Measurements from ENCODE around the gene NFE2L3.
"Not testable (repeated sequence)": the region's sequence is repeated elsewhere in the genome, so short reads cannot be mapped to it uniquely, and the experiment has no call there.

Gene NFE2L3

GRCh38 chr7:26156451-26157420 lies 4.7 kb downstream of the NFE2L3 start:
- peak; percentile 37 for DNase-seq (ENCODE audit: extremely low read depth, low read depth)
- TF ChIP-seq CTCF (IDR thresholded peaks at IDR 0.05; ENCODE audit: low read depth, low read length): no peak

GRCh38 chr7:26157520-26158105 lies 5.6 kb downstream of the NFE2L3 start:
- no peak for DNase-seq (ENCODE audit: extremely low read depth, low read depth)
- no peak for TF ChIP-seq CTCF (IDR thresholded peaks at IDR 0.05; ENCODE audit: low read depth, low read length)

DNA sequence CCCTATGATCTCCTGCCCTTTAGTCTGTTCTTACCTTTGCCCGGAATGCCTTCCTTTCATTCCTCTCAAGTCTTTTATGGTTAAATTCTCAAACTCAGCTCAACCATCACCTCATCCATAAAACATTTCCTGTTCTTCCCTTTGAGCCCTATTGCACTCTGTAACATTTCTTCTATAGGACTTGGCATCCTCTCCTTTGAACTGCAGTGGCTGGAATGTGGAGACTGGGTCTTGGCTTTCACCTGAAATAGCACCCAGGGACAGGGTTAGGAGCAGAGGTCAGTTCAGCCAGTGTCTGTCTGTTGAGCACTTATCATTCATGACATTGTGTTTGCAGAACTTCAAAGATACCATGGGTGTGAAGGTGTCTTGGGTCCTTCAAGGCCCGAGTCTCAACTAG lies 7.2 kb downstream of the NFE2L3 start:
- TF ChIP-seq CTCF (IDR thresholded peaks at IDR 0.05; ENCODE audit: low read depth, low read length): no peak
- DNase-seq (ENCODE audit: extremely low read depth, low read depth): no peak

GRCh38 chr7:26160896-26161295 lies 8.9 kb downstream of the NFE2L3 start:
- no peak for TF ChIP-seq CTCF (IDR thresholded peaks at IDR 0.05; ENCODE audit: low read depth, low read length)
- no peak for DNase-seq (ENCODE audit: extremely low read depth, low read depth)

DNA sequence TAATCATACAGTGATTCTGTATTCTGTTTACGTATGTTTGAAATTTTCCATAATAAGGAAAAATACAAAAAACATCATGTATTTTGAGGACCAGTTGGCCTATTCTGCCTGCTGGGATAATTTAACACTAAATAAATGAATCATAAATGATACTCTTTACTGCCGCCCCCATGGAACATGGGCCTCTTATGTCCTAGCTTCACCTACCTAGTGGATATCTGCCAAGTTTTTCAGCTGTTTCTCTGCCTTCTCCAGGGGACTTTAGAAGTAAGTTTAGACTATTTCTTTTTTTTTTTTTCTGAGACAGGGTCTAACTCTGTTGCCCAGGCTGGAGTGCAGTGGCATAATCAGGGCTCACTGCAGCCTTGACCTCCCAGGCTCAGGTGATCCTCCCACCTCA lies 10.4 kb downstream of the NFE2L3 start:
- TF ChIP-seq CTCF (IDR thresholded peaks at IDR 0.05; ENCODE audit: low read depth, low read length): no peak

DNA sequence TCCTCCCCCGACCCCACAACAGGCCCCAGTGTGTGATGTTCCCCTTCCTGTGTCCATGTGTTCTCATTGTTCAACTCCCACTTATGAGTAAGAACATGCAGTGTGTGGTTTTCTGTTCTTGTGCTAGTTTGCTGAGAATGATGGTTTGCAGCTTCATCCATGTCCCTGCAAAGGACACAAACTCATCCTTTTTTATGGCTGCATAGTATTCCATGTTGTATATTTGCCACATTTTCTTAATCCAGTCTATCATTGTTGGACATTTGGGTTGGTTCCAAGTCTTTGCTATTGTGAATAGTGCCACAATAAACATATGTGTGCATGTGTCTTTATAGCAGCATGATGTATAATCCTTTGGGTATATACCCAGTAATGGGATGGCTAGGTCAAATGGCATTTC lies 11.8 kb downstream of the NFE2L3 start:
- DNase-seq (ENCODE audit: extremely low read depth, low read depth): not testable (repeated sequence)

More for the DNA sequence above, 10.4 kb downstream of the NFE2L3 start:
- no peak for DNase-seq (ENCODE audit: extremely low read depth, low read depth)

DNA sequence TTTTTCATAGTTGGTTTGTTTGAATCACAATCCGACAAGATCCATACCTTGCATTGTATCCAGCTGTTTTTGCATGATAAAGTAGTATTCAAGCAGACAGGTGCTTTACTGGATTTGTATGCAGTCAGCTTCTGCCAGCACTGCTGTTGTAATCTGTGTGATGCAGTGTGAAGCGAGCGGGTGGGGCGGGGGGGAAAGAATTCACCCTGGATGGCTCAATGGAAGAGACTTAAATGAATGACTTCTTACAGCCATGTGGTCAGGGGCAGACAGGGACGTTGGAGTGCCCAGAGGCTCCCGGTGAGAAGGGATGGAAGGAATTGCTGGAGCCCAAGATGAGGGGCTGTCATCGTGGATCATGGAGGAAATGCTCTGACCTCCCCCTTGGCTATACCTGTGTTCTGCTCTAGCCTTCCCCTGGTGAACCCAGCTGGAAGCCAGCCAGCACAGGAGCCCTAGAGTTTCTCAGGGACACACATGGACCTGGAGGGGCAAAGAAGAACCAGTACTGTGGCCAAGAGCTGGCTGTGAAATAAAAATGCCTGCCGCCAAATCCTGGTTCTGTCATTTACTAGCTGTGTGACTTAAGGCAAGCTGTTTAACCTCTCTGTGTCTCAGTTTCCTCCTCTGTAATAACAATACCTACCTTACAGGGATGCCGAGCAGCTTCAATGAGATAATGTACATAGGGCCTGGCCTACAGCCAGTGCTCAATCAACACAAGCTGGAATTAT lies 14.1 kb downstream of the NFE2L3 start:
- no peak for TF ChIP-seq CTCF (IDR thresholded peaks at IDR 0.05; ENCODE audit: low read depth, low read length)
- DNase-seq (ENCODE audit: extremely low read depth, low read depth): no peak

Measured in AG09319 (cell line).